NCI-H2081 treated with DMSO at 0.1 percent for 48 hours (cell line): ENCODE data around the gene PITX2.

Experiments
- DNase-seq: peaks from one replicate; lab custom pipeline; 2025; lab: John Stamatoyannopoulos, UW

PITX2 gene

GRCh38 chr4:110623718-110624397 is 981 bp upstream of the PITX2 start:
- no peak for DNase-seq

- no peak for DNase-seq
Measured at GRCh38 chr4:110621839-110622751, 782 bp downstream of the PITX2 start.

- no peak for DNase-seq
Measured at GRCh38 chr4:110621328-110621812, 1.5 kb downstream of the PITX2 start.

- no peak for DNase-seq
Measured at GRCh38 chr4:110620691-110621327, 2.1 kb downstream of the PITX2 start.

- DNase-seq: no peak
Measured at GRCh38 chr4:110620322-110620690, 2.6 kb downstream of the PITX2 start.

GRCh38 chr4:110619463-110620247 is 3.2 kb downstream of the PITX2 start:
- DNase-seq: no peak

- DNase-seq: no peak
Measured at GRCh38 chr4:110618581-110619462, 4.1 kb downstream of the PITX2 start.

GRCh38 chr4:110617646-110618580 is 5.0 kb downstream of the PITX2 start:
- no peak for DNase-seq

- DNase-seq: no peak
Measured at GRCh38 chr4:110617075-110617640, 5.7 kb downstream of the PITX2 start.

- no peak for DNase-seq
Measured at GRCh38 chr4:110616238-110617074, 6.4 kb downstream of the PITX2 start.

GRCh38 chr4:110615353-110616237 is 7.3 kb downstream of the PITX2 start:
- no peak for DNase-seq

- DNase-seq: no peak
Measured at GRCh38 chr4:110614976-110615352, 7.9 kb downstream of the PITX2 start.

GRCh38 chr4:110614173-110614963 is 8.5 kb downstream of the PITX2 start:
- DNase-seq: no peak

- no peak for DNase-seq
Measured at GRCh38 chr4:110613745-110614144, 9.1 kb downstream of the PITX2 start.

GRCh38 chr4:110612631-110613269 is 10.1 kb downstream of the PITX2 start:
- DNase-seq: no peak

GRCh38 chr4:110611968-110612447 is 10.9 kb downstream of the PITX2 start:
- DNase-seq: no peak
